H9 (cell line): ENCODE data around the gene LZTS3. TPM values are rescaled to one million over a fixed set of nuclear protein-coding genes. Genes with fewer than 3 reads are reported as not detected.

Source experiments
- DNase-seq: peaks from one replicate; pipeline ENCODE4 v3.0.0-alpha.2; 2017
- H2AFZ ChIP-seq: one replicate; pipeline ENCODE4 v1.6.1; 2013; ENCODE audit warnings: mild to moderate bottlenecking, low read length, control low read depth, moderate library complexity
- H2AK5ac ChIP-seq: 2 replicates; pipeline ENCODE4 v1.6.1; 2013; ENCODE audit warnings: low read length, control low read depth, mixed read lengths; ENCODE audit not compliant: insufficient read length
- H2BK120ac ChIP-seq: one replicate; pipeline ENCODE4 v1.6.1; 2013; ENCODE audit warnings: low read depth, mild to moderate bottlenecking, low read length, control low read depth, inconsistent platforms; ENCODE audit not compliant: poor library complexity, severe bottlenecking
- H2BK12ac ChIP-seq: 2 replicates; pipeline ENCODE4 v1.6.1; 2013; ENCODE audit warnings: low read length, control low read depth, mixed read lengths, low read depth; ENCODE audit not compliant: insufficient read length
- H2BK15ac ChIP-seq: 2 replicates; pipeline ENCODE4 v1.6.1; 2013; ENCODE audit warnings: low read depth, low read length, control low read depth
- H2BK20ac ChIP-seq: one replicate; pipeline ENCODE4 v1.6.1; 2013; ENCODE audit warnings: low read depth, mild to moderate bottlenecking, low read length, control low read depth, inconsistent platforms; ENCODE audit not compliant: poor library complexity, severe bottlenecking
- H2BK5ac ChIP-seq: 2 replicates; pipeline ENCODE4 v1.6.1; 2013; ENCODE audit warnings: low read length, control low read depth, mixed read lengths; ENCODE audit not compliant: insufficient read length
- H3K14ac ChIP-seq: 2 replicates; pipeline ENCODE4 v1.6.1; 2013; ENCODE audit warnings: low read length, control low read depth; ENCODE audit not compliant: insufficient read depth
- H3K18ac ChIP-seq: 2 replicates; pipeline ENCODE4 v1.6.1; 2013; ENCODE audit warnings: low read depth, mild to moderate bottlenecking, mixed read lengths, low read length, control low read depth; ENCODE audit not compliant: insufficient read length
- H3K23ac ChIP-seq: 2 replicates; pipeline ENCODE4 v1.6.1; 2013; ENCODE audit warnings: low read length, control low read depth, mixed read lengths, low read depth; ENCODE audit not compliant: insufficient read length
- H3K23me2 ChIP-seq: 2 replicates; pipeline ENCODE4 v1.6.1; 2013; ENCODE audit warnings: low read depth, mild to moderate bottlenecking, mixed read lengths, low read length, control low read depth; ENCODE audit not compliant: insufficient read length, poor library complexity, severe bottlenecking
- H3K27ac ChIP-seq: 2 replicates; pipeline ENCODE4 v1.5.1; 2013; ENCODE audit warnings: low read length, control low read depth, mixed read lengths, low read depth; ENCODE audit not compliant: insufficient read length
- H3K27me3 ChIP-seq: 2 replicates; pipeline ENCODE4 v1.6.1; 2013; ENCODE audit warnings: low read length, control low read depth, inconsistent platforms; ENCODE audit not compliant: insufficient read depth
- H3K4ac ChIP-seq: 2 replicates; pipeline ENCODE4 v1.6.1; 2013; ENCODE audit warnings: low read depth, mild to moderate bottlenecking, control low read depth, inconsistent platforms, low read length, moderate library complexity
- H3K4me1 ChIP-seq: 2 replicates; pipeline ENCODE4 v1.6.1; 2013; ENCODE audit warnings: low read length, control low read depth, inconsistent platforms; ENCODE audit not compliant: insufficient read depth
- H3K4me2 ChIP-seq: 2 replicates; pipeline ENCODE4 v1.6.1; 2013; ENCODE audit warnings: low read length, control low read depth, mixed read lengths; ENCODE audit not compliant: insufficient read length, insufficient read depth
- H3K56ac ChIP-seq: 2 replicates; pipeline ENCODE4 v1.6.1; 2013; ENCODE audit warnings: low read depth, mild to moderate bottlenecking, mixed read lengths, low read length, control low read depth; ENCODE audit not compliant: insufficient read length
- H3K79me1 ChIP-seq: 2 replicates; pipeline ENCODE4 v1.6.1; 2013; ENCODE audit warnings: low read depth, mild to moderate bottlenecking, moderate library complexity, low read length, control low read depth, inconsistent platforms; ENCODE audit not compliant: insufficient read depth, poor library complexity, severe bottlenecking
- H3K79me2 ChIP-seq: 2 replicates; pipeline ENCODE4 v1.6.1; 2013; ENCODE audit warnings: low read length, control low read depth, inconsistent platforms; ENCODE audit not compliant: insufficient read depth
- H3K9ac ChIP-seq: 2 replicates; pipeline ENCODE4 v1.6.1; 2013; ENCODE audit warnings: low read length, control low read depth, mixed read lengths; ENCODE audit not compliant: insufficient read length; ENCODE audit errors: extremely low read depth
- H3K9me3 ChIP-seq: one replicate; pipeline ENCODE4 v1.6.1; 2013; ENCODE audit warnings: low read depth, low read length, inconsistent platforms; ENCODE audit not compliant: control insufficient read depth
- H3T11ph ChIP-seq: one replicate; pipeline ENCODE4 v1.6.1; 2013; ENCODE audit warnings: mild to moderate bottlenecking, low read length, control low read depth, inconsistent platforms
- H4K20me1 ChIP-seq: one replicate; pipeline ENCODE4 v1.6.1; 2013; ENCODE audit not compliant: control insufficient read depth, insufficient read length, insufficient read depth
- H4K5ac ChIP-seq: 2 replicates; pipeline ENCODE4 v1.6.1; 2013; ENCODE audit warnings: low read depth, mild to moderate bottlenecking, mixed read lengths, low read length, control low read depth; ENCODE audit not compliant: insufficient read length
- H4K8ac ChIP-seq: replicated peaks from 2 replicates; pipeline ENCODE4 v1.6.1; 2013; ENCODE audit warnings: low read length, control low read depth, mixed read lengths, low read depth; ENCODE audit not compliant: insufficient read length
- H4K91ac ChIP-seq: 2 replicates; pipeline ENCODE4 v1.6.1; 2013; ENCODE audit warnings: low read depth, mild to moderate bottlenecking, moderate library complexity, mixed read lengths, low read length, control low read depth; ENCODE audit not compliant: insufficient read length
- H3K27ac Mint-ChIP-seq, 3 experiments: 2 replicates in 2 of 3; 3 replicates in 1 of 3; pipeline ENCODE4 v1.8.0; 2020 to 2021; ENCODE audit warnings: mixed read lengths in 3 of 3, mild to moderate bottlenecking in 1 of 3, moderate library complexity in 1 of 3
- H3K27me3 Mint-ChIP-seq: 2 replicates; pipeline ENCODE4 v1.8.0; 2021; ENCODE audit warnings: low read depth, mild to moderate bottlenecking, moderate library complexity, mixed read lengths
- H3K36me3 Mint-ChIP-seq, 3 experiments: 2 replicates in 2 of 3; 3 replicates in 1 of 3; pipeline ENCODE4 v1.8.0; 2020 to 2021; ENCODE audit warnings: low read depth in 3 of 3, mixed read lengths in 3 of 3; ENCODE audit not compliant: insufficient read depth in 1 of 3
- H3K4me1 Mint-ChIP-seq, 2 experiments: 2 replicates each; pipeline ENCODE4 v1.8.0; 2020; ENCODE audit warnings: mixed read lengths in 2 of 2
- H3K4me3 Mint-ChIP-seq, 2 experiments: 2 replicates in 1 of 2; 3 replicates in 1 of 2; pipeline ENCODE4 v1.8.0; 2020 to 2021; ENCODE audit warnings: mild to moderate bottlenecking in 2 of 2, mixed read lengths in 2 of 2, moderate library complexity in 1 of 2
- H3K9me3 Mint-ChIP-seq, 2 experiments: 2 replicates in 1 of 2; 3 replicates in 1 of 2; pipeline ENCODE4 v1.8.0; 2020; ENCODE audit warnings: mild to moderate bottlenecking in 2 of 2, mixed read lengths in 2 of 2, moderate library complexity in 1 of 2
- WGBS: extraction: QIAGEN DNeasy Blood & Tissue Kit; methylation state at CpG from one replicate; pipeline ENCODE4 v1.1.7; 2013; ENCODE audit warnings: missing lambda C conversion rate, low lambda C conversion rate, mixed read lengths; ENCODE audit not compliant: insufficient read length; ENCODE audit errors: extremely low coverage; 5-methylcytosine and 5-hydroxymethylcytosine counted together
- total RNA-seq: library from RNA; stranded (reverse); gene quantifications from 2 replicates; pipeline ENCODE4 v1.2.1, GENCODE V29; 2021
- TF ChIP-seq, protein P1 (sequence below): fragments of 200-600 bp; sonication (generic); conservative IDR thresholded peaks from 3 replicates; pipeline ENCODE4 v1.8.0; 2021; ENCODE audit warnings: antibody characterized with exemption, mild to moderate bottlenecking

The LZTS3 gene
- total RNA-seq, 1 experiment from 2014 or later: 20.8 TPM

DNA sequence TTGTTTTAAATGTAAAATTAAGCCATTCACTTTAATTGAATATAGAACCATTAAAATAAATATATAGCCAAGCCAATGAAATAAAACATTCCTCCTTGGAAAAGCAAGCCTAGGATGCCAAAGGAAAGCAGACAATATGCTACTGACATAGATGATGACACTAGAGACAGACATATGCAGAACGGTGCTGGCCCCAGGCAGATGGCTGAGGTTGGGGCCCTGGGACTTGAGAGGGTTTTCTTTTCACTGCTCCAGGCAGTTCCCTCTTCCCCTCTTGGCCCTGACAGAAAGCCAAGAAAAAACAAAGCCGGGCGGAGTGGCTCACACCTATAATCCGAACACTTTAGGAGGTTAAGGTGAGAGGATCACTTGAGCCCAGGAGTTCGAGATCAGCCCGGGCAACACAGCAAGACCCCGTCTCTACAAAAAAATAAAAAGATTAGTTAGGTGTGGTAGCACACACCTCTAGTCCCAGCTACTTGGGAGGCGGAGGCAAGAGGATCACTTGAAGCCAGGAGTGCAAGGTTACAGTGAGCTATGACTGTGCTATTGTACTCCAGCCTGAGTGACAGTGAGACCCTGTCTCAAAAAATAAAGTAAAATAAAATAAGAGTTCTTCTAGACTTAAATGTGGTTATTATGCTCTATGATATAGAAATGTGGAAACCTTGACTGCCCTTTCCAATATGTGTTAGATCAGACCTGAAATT is 44.9 kb downstream of the LZTS3 start:
- DNase-seq: no peak
- no peak overlapping the region for H3K4me2 ChIP-seq
- no peak overlapping the region for H2AFZ ChIP-seq
- no peak overlapping the region for H3K27ac Mint-ChIP-seq
- H4K20me1 ChIP-seq: no peaks in the 10 kb centered on the region
- no peak overlapping the region for H4K8ac ChIP-seq
- no peak overlapping the region for H2BK15ac ChIP-seq
- no peak overlapping the region for H3K23ac ChIP-seq
- no peak overlapping the region for H3K9ac ChIP-seq
- H3K4me3 Mint-ChIP-seq: no peak overlapping the region
- H3K4me1 Mint-ChIP-seq: no peaks in the 10 kb centered on the region
- TF ChIP-seq, protein P1, sequence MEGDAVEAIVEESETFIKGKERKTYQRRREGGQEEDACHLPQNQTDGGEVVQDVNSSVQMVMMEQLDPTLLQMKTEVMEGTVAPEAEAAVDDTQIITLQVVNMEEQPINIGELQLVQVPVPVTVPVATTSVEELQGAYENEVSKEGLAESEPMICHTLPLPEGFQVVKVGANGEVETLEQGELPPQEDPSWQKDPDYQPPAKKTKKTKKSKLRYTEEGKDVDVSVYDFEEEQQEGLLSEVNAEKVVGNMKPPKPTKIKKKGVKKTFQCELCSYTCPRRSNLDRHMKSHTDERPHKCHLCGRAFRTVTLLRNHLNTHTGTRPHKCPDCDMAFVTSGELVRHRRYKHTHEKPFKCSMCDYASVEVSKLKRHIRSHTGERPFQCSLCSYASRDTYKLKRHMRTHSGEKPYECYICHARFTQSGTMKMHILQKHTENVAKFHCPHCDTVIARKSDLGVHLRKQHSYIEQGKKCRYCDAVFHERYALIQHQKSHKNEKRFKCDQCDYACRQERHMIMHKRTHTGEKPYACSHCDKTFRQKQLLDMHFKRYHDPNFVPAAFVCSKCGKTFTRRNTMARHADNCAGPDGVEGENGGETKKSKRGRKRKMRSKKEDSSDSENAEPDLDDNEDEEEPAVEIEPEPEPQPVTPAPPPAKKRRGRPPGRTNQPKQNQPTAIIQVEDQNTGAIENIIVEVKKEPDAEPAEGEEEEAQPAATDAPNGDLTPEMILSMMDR: no peak
- no peak overlapping the region for H2BK120ac ChIP-seq
- H3K9me3 Mint-ChIP-seq: peaks cover 28 to 31% of the 10 kb centered on the region in 2 experiments
- no peaks in the 10 kb centered on the region for H3K79me2 ChIP-seq
- no peak overlapping the region for H2BK5ac ChIP-seq
- H2BK12ac ChIP-seq: no peak overlapping the region
- no CpG with 5 or more reads among the region's 8 CpGs for WGBS
- H3K23me2 ChIP-seq: no peaks in the 10 kb centered on the region
- H3K27ac ChIP-seq: no peak overlapping the region
- no peak overlapping the region for H4K5ac ChIP-seq
- no peak overlapping the region for H2BK20ac ChIP-seq
- H2AK5ac ChIP-seq: no peak overlapping the region
- no peak overlapping the region for H3T11ph ChIP-seq
- H3K27me3 ChIP-seq: no peaks in the 10 kb centered on the region
- H3K79me1 ChIP-seq: no peaks in the 10 kb centered on the region
- H3K18ac ChIP-seq: no peak overlapping the region
- no peak overlapping the region for H3K56ac ChIP-seq
- H3K4me1 ChIP-seq: no peaks in the 10 kb centered on the region
- H3K14ac ChIP-seq: no peak overlapping the region
- peaks cover 6% of the 10 kb centered on the region for H3K9me3 ChIP-seq
- H3K4ac ChIP-seq: no peak overlapping the region
- peaks cover 16 to 25% (median 21%) of the 10 kb centered on the region in 3 experiments for H3K36me3 Mint-ChIP-seq
- H4K91ac ChIP-seq: no peak overlapping the region
- H3K27me3 Mint-ChIP-seq: peaks cover 1% of the 10 kb centered on the region
